Measurements from ENCODE around the gene ZBTB26. TPM values are rescaled to one million over a fixed set of nuclear protein-coding genes. Genes with fewer than 3 reads are reported as not detected.
A peak's percentile ranks its signal among the peaks of the same experiment; 100 is the strongest.

The ZBTB26 gene
- total and polyA plus RNA-seq, 10 of the 15 experiments (the other 5 are each of a cell fraction or from before 2014, with no cell fraction given): 1.8 to 19.5 (median 4.5) TPM

DNA sequence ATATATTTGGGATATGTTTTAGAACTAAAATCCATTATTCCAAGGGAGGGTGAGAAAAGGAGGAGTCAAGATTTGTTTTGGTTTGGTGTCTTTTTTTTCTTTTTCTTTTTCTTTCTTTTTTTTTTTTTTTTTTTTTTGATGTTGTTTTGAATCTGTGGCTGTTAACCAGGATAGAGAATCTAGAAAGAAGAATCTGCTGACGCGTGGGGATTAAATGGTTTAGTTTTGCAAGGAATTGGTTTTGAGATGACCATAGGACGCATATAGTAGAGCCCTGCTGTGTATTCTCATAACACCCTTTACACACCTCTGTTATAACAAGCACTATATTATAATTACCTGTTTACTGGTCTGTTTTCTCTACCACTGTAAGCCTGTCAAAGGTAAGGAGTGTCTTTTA is 19.0 kb upstream of the ZBTB26 start:
- TSS peak; percentile 22 for BruUV-seq (replicated peaks)
- H2AFZ ChIP-seq (ENCODE audit: control insufficient read depth, low read depth, low read length): no peak overlapping the region
- DNase-seq (ENCODE audit: low read depth, low spot score) (no peak), ATAC-seq (peak; percentile 30), FAIRE-seq (no peak)
- ChIA-PET CTCF (interaction anchor here (1.2 to 1.3 kb wide), 2 partner anchors 10 to 142 kb away, joined by 3 to 4 read pairs; no protein-coding TSS in a partner anchor), POLR2A (interaction anchor here (0.7 to 1.6 kb wide), 3 partner anchors 9 to 102 kb away, joined by 3 to 6 read pairs (median 3); partner anchors contain the start of gene RC3H2), RAD21 (ENCODE audit: unreplicated experiment) (interaction anchor here (1.5 to 1.9 kb wide), 2 partner anchors 19 to 41 kb away, joined by 4 to 6 read pairs; partner anchors contain the start of gene ZBTB26), SMC1A (ENCODE audit: uncharacterized antibody, unreplicated experiment) (interaction anchor here (0.7 to 1.5 kb wide), 3 partner anchors 19 to 38 kb away, joined by 3 read pairs; partner anchors contain the start of gene ZBTB26)
- in situ Hi-C loops (cut with MboI) (no loop called here), intact Hi-C loops (cut with micrococcal nuclease; ENCODE audit: unreplicated experiment) (no loop called here)
- H3K27me3 ChIP-seq (replicated peaks in 1 of 2; ENCODE audit: control insufficient read depth in 2 of 2, insufficient read depth in 2 of 2, low read length in 1 of 2): no peaks in the 10 kb centered on the region
- H3K4me3 ChIP-seq: peak overlapping the region; percentile 14; the same call in 1 of the 2 replicates
- peaks cover 15% of the 10 kb centered on the region; the same call in 1 of the 2 replicates for H3K4me1 ChIP-seq (ENCODE audit: control insufficient read depth, insufficient read depth, low read length)
- H3K27ac ChIP-seq (ENCODE audit: control insufficient read depth, insufficient read depth): peak overlapping the region; percentile 46; the same call in 1 of the 2 replicates
- H3K36me3 ChIP-seq (ENCODE audit: control insufficient read depth in 2 of 2, insufficient read depth in 2 of 2, low read length in 1 of 2): no peaks in the 10 kb centered on the region
- H3K9ac ChIP-seq (ENCODE audit: control insufficient read depth, insufficient read depth, low read length): no peak overlapping the region
- H4K20me1 ChIP-seq (ENCODE audit: control insufficient read depth, insufficient read depth): no peaks in the 10 kb centered on the region
- peak overlapping the region; percentile 26; the same call in 1 of the 2 replicates for H3K4me2 ChIP-seq (ENCODE audit: control insufficient read depth, insufficient read depth)
- H3K79me2 ChIP-seq (ENCODE audit: control insufficient read depth, insufficient read depth, low read length): peaks cover 80% of the 10 kb centered on the region
- H3K9me3 ChIP-seq (replicated peaks; ENCODE audit: control insufficient read depth, insufficient read depth, low read length): peaks cover 1% of the 10 kb centered on the region; the same call in 1 of the 3 replicates
- WGBS (ENCODE audit: insufficient coverage, insufficient replicate concordance, low lambda C conversion rate, missing lambda C conversion rate): 88% methylated on average over 3 of the region's 3 CpGs
- no peak for TF ChIP-seq PAX5 (IDR thresholded peaks at IDR 0.05; ENCODE audit: borderline replicate concordance, low read depth, low read length)
- TF ChIP-seq, protein P1, sequence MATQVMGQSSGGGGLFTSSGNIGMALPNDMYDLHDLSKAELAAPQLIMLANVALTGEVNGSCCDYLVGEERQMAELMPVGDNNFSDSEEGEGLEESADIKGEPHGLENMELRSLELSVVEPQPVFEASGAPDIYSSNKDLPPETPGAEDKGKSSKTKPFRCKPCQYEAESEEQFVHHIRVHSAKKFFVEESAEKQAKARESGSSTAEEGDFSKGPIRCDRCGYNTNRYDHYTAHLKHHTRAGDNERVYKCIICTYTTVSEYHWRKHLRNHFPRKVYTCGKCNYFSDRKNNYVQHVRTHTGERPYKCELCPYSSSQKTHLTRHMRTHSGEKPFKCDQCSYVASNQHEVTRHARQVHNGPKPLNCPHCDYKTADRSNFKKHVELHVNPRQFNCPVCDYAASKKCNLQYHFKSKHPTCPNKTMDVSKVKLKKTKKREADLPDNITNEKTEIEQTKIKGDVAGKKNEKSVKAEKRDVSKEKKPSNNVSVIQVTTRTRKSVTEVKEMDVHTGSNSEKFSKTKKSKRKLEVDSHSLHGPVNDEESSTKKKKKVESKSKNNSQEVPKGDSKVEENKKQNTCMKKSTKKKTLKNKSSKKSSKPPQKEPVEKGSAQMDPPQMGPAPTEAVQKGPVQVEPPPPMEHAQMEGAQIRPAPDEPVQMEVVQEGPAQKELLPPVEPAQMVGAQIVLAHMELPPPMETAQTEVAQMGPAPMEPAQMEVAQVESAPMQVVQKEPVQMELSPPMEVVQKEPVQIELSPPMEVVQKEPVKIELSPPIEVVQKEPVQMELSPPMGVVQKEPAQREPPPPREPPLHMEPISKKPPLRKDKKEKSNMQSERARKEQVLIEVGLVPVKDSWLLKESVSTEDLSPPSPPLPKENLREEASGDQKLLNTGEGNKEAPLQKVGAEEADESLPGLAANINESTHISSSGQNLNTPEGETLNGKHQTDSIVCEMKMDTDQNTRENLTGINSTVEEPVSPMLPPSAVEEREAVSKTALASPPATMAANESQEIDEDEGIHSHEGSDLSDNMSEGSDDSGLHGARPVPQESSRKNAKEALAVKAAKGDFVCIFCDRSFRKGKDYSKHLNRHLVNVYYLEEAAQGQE (IDR thresholded peaks at IDR 0.05; ENCODE audit: low read depth, low read length): no peak
- TF ChIP-seq, protein P2, sequence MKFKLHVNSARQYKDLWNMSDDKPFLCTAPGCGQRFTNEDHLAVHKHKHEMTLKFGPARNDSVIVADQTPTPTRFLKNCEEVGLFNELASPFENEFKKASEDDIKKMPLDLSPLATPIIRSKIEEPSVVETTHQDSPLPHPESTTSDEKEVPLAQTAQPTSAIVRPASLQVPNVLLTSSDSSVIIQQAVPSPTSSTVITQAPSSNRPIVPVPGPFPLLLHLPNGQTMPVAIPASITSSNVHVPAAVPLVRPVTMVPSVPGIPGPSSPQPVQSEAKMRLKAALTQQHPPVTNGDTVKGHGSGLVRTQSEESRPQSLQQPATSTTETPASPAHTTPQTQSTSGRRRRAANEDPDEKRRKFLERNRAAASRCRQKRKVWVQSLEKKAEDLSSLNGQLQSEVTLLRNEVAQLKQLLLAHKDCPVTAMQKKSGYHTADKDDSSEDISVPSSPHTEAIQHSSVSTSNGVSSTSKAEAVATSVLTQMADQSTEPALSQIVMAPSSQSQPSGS (IDR thresholded peaks at IDR 0.05; ENCODE audit: low read length): no peak
- TF ChIP-seq, protein P3, sequence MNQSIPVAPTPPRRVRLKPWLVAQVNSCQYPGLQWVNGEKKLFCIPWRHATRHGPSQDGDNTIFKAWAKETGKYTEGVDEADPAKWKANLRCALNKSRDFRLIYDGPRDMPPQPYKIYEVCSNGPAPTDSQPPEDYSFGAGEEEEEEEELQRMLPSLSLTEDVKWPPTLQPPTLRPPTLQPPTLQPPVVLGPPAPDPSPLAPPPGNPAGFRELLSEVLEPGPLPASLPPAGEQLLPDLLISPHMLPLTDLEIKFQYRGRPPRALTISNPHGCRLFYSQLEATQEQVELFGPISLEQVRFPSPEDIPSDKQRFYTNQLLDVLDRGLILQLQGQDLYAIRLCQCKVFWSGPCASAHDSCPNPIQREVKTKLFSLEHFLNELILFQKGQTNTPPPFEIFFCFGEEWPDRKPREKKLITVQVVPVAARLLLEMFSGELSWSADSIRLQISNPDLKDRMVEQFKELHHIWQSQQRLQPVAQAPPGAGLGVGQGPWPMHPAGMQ (IDR thresholded peaks at IDR 0.05; ENCODE audit: borderline replicate concordance): no peak
- TF ChIP-seq NR2F1 (conservative IDR thresholded peaks at IDR 0.05): no peak
- TF ChIP-seq, protein P4, sequence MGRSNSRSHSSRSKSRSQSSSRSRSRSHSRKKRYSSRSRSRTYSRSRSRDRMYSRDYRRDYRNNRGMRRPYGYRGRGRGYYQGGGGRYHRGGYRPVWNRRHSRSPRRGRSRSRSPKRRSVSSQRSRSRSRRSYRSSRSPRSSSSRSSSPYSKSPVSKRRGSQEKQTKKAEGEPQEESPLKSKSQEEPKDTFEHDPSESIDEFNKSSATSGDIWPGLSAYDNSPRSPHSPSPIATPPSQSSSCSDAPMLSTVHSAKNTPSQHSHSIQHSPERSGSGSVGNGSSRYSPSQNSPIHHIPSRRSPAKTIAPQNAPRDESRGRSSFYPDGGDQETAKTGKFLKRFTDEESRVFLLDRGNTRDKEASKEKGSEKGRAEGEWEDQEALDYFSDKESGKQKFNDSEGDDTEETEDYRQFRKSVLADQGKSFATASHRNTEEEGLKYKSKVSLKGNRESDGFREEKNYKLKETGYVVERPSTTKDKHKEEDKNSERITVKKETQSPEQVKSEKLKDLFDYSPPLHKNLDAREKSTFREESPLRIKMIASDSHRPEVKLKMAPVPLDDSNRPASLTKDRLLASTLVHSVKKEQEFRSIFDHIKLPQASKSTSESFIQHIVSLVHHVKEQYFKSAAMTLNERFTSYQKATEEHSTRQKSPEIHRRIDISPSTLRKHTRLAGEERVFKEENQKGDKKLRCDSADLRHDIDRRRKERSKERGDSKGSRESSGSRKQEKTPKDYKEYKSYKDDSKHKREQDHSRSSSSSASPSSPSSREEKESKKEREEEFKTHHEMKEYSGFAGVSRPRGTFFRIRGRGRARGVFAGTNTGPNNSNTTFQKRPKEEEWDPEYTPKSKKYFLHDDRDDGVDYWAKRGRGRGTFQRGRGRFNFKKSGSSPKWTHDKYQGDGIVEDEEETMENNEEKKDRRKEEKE (IDR thresholded peaks at IDR 0.05): no peak
- no peak for TF ChIP-seq BHLHE40 (IDR thresholded peaks at IDR 0.05; ENCODE audit: borderline replicate concordance in 1 of 2, low read depth in 2 of 2, low read length in 1 of 2)
- TF ChIP-seq SIN3A (IDR thresholded peaks at IDR 0.05; ENCODE audit: low read depth, low read length): no peak
- TF ChIP-seq, protein P5, sequence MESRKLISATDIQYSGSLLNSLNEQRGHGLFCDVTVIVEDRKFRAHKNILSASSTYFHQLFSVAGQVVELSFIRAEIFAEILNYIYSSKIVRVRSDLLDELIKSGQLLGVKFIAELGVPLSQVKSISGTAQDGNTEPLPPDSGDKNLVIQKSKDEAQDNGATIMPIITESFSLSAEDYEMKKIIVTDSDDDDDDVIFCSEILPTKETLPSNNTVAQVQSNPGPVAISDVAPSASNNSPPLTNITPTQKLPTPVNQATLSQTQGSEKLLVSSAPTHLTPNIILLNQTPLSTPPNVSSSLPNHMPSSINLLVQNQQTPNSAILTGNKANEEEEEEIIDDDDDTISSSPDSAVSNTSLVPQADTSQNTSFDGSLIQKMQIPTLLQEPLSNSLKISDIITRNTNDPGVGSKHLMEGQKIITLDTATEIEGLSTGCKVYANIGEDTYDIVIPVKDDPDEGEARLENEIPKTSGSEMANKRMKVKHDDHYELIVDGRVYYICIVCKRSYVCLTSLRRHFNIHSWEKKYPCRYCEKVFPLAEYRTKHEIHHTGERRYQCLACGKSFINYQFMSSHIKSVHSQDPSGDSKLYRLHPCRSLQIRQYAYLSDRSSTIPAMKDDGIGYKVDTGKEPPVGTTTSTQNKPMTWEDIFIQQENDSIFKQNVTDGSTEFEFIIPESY (IDR thresholded peaks at IDR 0.05): no peak
